Dermis blood vessel endothelial cell (primary cell): Measurements from ENCODE around the gene LMX1B. TPM values are rescaled to one million over a fixed set of nuclear protein-coding genes. Genes with fewer than 3 reads are reported as not detected.
"Not testable (repeated sequence)": the region's sequence is repeated elsewhere in the genome, so short reads cannot be mapped to it uniquely, and the experiment has no call there.

Experiments
- DNase-seq: peaks from one replicate; pipeline ENCODE4 v3.0.0; 2010
- total RNA-seq: library from RNA; depleted of rRNA; stranded (reverse); fragments of >200 nt; gene quantifications from 2 replicates; pipeline ENCODE4 v1.2.3, GENCODE V29; 2014

The LMX1B gene
- total RNA-seq, 1 donor from 2014 or later = not detected

GRCh38 chr9:126720661-126721563, 107.2 kb downstream of the LMX1B start:
- no peak for DNase-seq

DNA sequence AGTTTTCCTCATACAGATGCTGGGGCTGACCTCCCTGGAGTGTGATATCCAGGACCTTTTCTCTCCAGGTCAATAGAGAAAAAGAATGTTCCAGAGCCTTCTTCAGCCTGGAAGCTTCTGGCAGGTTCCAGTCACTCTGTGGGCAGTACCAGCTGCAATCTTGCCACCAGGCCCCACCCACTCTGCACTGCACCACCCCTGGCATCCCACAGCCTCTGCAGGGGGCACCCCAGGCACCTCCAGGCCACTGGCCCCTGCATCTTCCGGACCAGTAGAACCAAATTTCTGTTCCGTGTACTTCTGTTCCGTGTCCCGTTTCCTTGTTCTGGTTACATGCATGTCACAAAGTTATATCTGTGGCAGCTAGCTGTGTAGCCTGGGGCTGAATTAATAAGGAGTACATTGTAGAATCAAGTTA, 107.8 kb downstream of the LMX1B start:
- no peak for DNase-seq

GRCh38 chr9:126722252-126722921, 108.7 kb downstream of the LMX1B start:
- peak; percentile 37 for DNase-seq

DNA sequence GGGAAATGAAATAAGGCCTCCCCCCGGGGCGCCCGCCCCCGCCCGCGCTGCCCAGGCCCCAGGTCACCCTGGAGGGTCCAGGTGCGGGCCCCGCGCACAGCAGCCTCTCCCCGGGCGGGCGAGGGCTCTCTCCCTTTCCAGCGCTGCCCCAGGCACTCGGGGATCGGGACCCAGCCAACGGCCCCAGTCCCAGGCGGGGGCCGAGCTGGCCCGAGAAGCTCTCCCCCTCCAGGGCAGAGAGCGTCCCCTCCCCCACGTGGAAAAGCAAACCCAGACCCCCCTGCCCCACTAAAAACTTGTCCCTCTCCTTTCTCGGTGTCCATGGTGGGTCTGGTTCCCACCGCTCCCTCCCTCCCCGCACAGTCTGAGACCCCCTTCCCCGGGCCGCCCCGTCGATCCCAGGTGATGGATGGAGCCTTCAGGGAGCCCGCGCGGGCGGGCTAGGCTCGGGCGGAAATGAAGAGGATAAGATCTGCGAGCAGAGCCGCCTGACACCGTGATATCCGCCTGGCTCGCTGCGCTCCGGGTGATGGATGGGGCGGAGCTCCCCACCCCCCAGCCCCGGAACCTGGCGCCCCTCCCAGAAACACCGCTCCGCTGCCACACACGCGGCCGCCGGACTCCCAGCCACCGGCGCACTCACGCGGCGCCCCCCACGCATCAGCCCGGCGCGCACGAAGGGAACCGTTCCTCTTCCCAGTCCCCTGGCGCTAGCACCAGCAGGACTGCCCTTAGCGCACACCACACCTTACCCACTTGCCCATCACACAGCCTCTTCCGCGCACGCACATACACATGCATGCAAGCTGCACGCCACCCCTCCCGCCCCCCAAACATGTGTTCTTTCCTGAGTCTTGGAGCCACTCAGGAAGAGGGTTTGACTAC, 109.4 kb downstream of the LMX1B start:
- no peak for DNase-seq

- DNase-seq = no peak
These were observed 110.1 kb downstream of the LMX1B start for GRCh38 chr9:126723807-126724172.

GRCh38 chr9:126724226-126724625, 110.5 kb downstream of the LMX1B start:
- DNase-seq = no peak

DNA sequence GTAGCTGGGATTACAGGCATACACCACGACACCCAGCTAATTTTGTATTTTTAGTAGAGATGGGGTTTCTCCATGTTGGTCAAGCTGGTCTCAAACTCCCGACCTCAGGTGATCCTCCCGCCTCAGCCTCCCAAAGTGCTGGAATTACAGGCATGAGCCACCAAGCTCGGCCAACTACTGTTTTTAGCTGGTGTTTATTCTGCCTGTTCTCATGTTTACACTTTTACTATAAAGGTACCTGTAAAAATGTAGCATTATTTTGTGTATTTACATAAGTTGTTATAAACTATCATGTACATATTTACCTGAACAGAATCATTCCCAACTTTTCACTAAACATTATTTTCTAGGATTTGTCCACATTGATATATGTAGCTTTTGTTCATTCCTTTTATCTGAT, 111.8 kb downstream of the LMX1B start:
- not testable (repeated sequence) for DNase-seq

DNA sequence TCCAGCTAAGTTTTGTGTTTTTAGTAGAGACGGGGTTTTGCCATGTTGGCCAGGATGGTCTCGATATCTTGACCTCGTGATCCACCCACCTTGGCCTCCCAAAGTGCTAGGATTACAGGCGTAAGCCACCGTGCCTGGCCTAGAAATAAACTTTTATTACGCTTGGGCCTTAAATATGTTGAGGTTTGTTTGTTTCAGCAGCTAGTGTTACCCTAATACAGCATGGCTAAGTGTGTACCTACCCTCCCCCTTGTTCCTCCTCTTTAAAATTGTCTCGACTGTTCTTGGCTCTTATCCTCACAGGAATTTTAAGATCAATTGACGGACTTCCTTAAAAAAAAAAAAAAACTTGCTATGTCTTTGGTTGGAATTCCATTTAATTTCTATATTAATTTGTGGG, 114.5 kb downstream of the LMX1B start:
- DNase-seq = not testable (repeated sequence)

- DNase-seq = not testable (repeated sequence)
These were observed 116.9 kb downstream of the LMX1B start for GRCh38 chr9:126730592-126730991.

GRCh38 chr9:126733005-126733404, 119.3 kb downstream of the LMX1B start:
- DNase-seq = no peak

GRCh38 chr9:126734877-126735276, 121.1 kb downstream of the LMX1B start:
- no peak for DNase-seq

DNA sequence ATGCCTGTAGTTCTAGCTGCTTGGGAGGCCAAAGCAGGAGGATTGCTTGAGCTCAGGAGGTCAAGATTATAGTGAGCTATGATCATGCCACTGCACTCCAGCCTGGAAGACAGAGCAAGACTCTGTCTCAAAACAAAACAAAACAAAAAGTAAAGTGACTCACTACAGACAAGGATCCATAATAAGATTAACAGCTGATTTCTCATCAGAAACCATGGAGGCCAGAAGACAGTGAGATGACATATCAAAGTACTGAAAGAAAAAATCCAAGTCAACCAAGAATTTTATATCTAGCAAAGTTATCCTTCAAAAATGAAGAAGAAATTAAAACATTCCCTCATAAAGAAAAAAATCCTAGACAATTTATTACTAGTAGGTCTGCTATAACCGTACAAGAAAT, 121.8 kb downstream of the LMX1B start:
- no peak for DNase-seq

- DNase-seq = no peak
These were observed 124.8 kb downstream of the LMX1B start for GRCh38 chr9:126738553-126738952.

- DNase-seq = peak; percentile 29
These were observed 129.3 kb downstream of the LMX1B start for GRCh38 chr9:126743041-126743440.

DNA sequence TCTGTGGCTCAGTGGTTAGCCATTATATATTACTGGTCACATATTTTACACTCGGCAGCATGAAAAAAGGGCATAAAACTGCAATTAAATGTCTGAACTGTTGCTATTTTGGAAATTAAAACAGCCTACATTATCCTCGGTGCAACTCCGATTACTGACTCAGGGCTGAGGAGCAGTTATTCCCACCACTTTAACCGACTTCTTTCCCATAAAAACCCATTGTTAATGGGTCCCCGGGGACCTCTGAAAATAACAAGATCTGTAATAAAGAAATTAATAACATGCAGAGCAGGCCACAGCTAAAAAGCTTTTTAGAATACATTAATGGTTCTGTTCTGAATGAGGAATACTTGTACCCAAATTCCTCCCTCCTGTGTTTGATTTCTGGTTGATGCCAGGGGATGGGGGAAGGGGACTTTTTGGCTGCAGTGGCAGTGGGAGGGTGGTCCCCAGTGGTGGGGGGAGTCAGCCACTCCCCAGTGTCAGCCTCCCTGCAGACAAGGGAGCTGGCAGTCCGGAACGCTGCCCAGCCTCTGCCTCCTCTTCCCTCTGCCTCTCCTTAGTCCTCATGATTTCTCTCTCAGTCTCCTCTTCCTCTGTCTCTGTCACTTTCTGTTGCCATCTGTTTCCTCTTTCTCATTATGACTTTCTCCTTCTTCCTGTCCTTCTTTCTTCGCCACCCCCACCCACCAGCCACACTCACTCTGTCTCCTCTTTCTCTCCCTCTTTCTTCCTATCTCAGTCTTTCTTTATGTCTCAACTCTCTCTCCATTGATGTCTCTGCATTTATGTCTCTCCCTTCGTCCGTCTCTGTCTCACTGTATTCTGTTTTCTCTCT, 132.1 kb downstream of the LMX1B start:
- no peak for DNase-seq

Other genes with a start within 250 kb of the LMX1B start
- 7.7 and 8.2 TPM in 2 replicates for gene ZBTB43, start 191.1 kb downstream of the LMX1B start, total RNA-seq
- gene ZBTB34, start 246.7 kb downstream of the LMX1B start, total RNA-seq = 10.5 and 11.6 TPM in 2 replicates